HG03558 (cell line): ENCODE data around the gene TACC3.

Experiments used
- ATAC-seq: cut with Tn5 transposase; IDR thresholded peaks from one replicate; pipeline ENCODE4 v1.9.1; 2021; ENCODE audit warnings: moderate number of reproducible peaks; ENCODE audit not compliant: unreplicated experiment; ENCODE audit errors: extremely low read depth

The TACC3 gene

GRCh38 chr4:1721666-1722550 lies 587 bp downstream of the TACC3 start:
- ATAC-seq = no peak

- no peak for ATAC-seq
Observed at GRCh38 chr4:1722551-1723118, 1.3 kb downstream of the TACC3 start.

GRCh38 chr4:1723131-1723801 lies 1.9 kb downstream of the TACC3 start:
- ATAC-seq = no peak

GRCh38 chr4:1725521-1725920 lies 4.2 kb downstream of the TACC3 start:
- ATAC-seq = no peak

- no peak for ATAC-seq
Observed at GRCh38 chr4:1726146-1726934, 5.0 kb downstream of the TACC3 start.

- no peak for ATAC-seq
Observed at GRCh38 chr4:1727117-1728031, 6.1 kb downstream of the TACC3 start.

GRCh38 chr4:1728061-1728980 lies 7.0 kb downstream of the TACC3 start:
- no peak for ATAC-seq

GRCh38 chr4:1730532-1731135 lies 9.3 kb downstream of the TACC3 start:
- ATAC-seq = no peak

- ATAC-seq = no peak
Observed at GRCh38 chr4:1731180-1731579, 9.9 kb downstream of the TACC3 start.

- ATAC-seq = no peak
Observed at GRCh38 chr4:1732911-1733310, 11.6 kb downstream of the TACC3 start.

GRCh38 chr4:1735215-1735614 lies 13.9 kb downstream of the TACC3 start:
- no peak for ATAC-seq

- ATAC-seq = no peak
Observed at GRCh38 chr4:1736812-1737211, 15.5 kb downstream of the TACC3 start.

- no peak for ATAC-seq
Observed at GRCh38 chr4:1737666-1738065, 16.3 kb downstream of the TACC3 start.

GRCh38 chr4:1738410-1738809 lies 17.1 kb downstream of the TACC3 start:
- ATAC-seq = no peak

GRCh38 chr4:1739358-1739757 lies 18.0 kb downstream of the TACC3 start:
- ATAC-seq = no peak

- no peak for ATAC-seq
Observed at GRCh38 chr4:1740021-1740545, 18.8 kb downstream of the TACC3 start.

- ATAC-seq = no peak
Observed at GRCh38 chr4:1741208-1741607, 19.9 kb downstream of the TACC3 start.

GRCh38 chr4:1743551-1743950 lies 22.2 kb downstream of the TACC3 start:
- no peak for ATAC-seq
